Left renal cortex interstitium (tissue), 4 donors: ENCODE measurements around the gene NUDT14. TPM values are rescaled to one million over a fixed set of nuclear protein-coding genes. Genes with fewer than 3 reads are reported as not detected.

Source experiments
- DNase-seq, 4 donors: peaks; one replicate each; pipeline ENCODE4 v3.0.0-alpha.2; 2013; ENCODE audit warnings: low read depth in 4 of 4, low spot score in 2 of 4, missing footprints in 1 of 4
- polyA plus RNA-seq, 4 donors: library from polyadenylated mRNA; unstranded; fragments of 120-200 nt; gene quantifications; one replicate each; pipeline ENCODE4 v1.2.1, GENCODE V29; 2013; ENCODE audit not compliant: insufficient read length in 4 of 4

NUDT14 gene
- polyA plus RNA-seq, 4 donors, result 21.5 to 42.8 (median 34.5) TPM

GRCh38 chr14:105212541-105213300 lies 31.6 kb upstream of the NUDT14 start:
- DNase-seq, result no peak

- no peak for DNase-seq
These were observed 30.6 kb upstream of the NUDT14 start for GRCh38 chr14:105211758-105212089.

GRCh38 chr14:105211086-105211757 lies 30.1 kb upstream of the NUDT14 start:
- no peak for DNase-seq

GRCh38 chr14:105210266-105211025 lies 29.3 kb upstream of the NUDT14 start:
- DNase-seq, result no peak

- no peak for DNase-seq
These were observed 28.5 kb upstream of the NUDT14 start for GRCh38 chr14:105209646-105210045.

- DNase-seq, result no peak
These were observed 28.0 kb upstream of the NUDT14 start for GRCh38 chr14:105209091-105209490.

GRCh38 chr14:105208738-105209075 lies 27.6 kb upstream of the NUDT14 start:
- no peak for DNase-seq

GRCh38 chr14:105207996-105208737 lies 27.1 kb upstream of the NUDT14 start:
- DNase-seq, result no peak

- no peak for DNase-seq
These were observed 26.4 kb upstream of the NUDT14 start for GRCh38 chr14:105207460-105207901.

GRCh38 chr14:105206873-105207272 lies 25.8 kb upstream of the NUDT14 start:
- DNase-seq, result no peak

- no peak for DNase-seq
These were observed 24.6 kb upstream of the NUDT14 start for GRCh38 chr14:105205673-105206208.

GRCh38 chr14:105204931-105205672 lies 24.0 kb upstream of the NUDT14 start:
- no peak for DNase-seq

- DNase-seq, result no peak
These were observed 23.3 kb upstream of the NUDT14 start for GRCh38 chr14:105204206-105204930.

- DNase-seq, result no peak
These were observed 22.6 kb upstream of the NUDT14 start for GRCh38 chr14:105203701-105204100.

GRCh38 chr14:105203057-105203531 lies 22.0 kb upstream of the NUDT14 start:
- no peak for DNase-seq

GRCh38 chr14:105201925-105202513 lies 20.9 kb upstream of the NUDT14 start:
- DNase-seq, result no peak

GRCh38 chr14:105201156-105201924 lies 20.2 kb upstream of the NUDT14 start:
- no peak for DNase-seq

GRCh38 chr14:105200641-105201040 lies 19.5 kb upstream of the NUDT14 start:
- no peak for DNase-seq
